ENCODE measurements around the gene PIAS1. TPM values are rescaled to one million over a fixed set of nuclear protein-coding genes. Genes with fewer than 3 reads are reported as not detected.

PIAS1 gene
- total RNA-seq, 1 donor from 2014 or later = 29.4 TPM

- DNase-seq = no peak
- no peak overlapping the region for H3K4me3 Mint-ChIP-seq
- no peaks in the 10 kb centered on the region for H3K9me3 Mint-ChIP-seq
- H3K27ac Mint-ChIP-seq = no peak overlapping the region
- intact Hi-C loops (cut with micrococcal nuclease) = no loop called here
- H3K27me3 Mint-ChIP-seq = no peaks in the 10 kb centered on the region
- H3K4me1 Mint-ChIP-seq = peaks cover 14% of the 10 kb centered on the region
- peaks cover 4% of the 10 kb centered on the region for H3K36me3 Mint-ChIP-seq (ENCODE audit: low read depth)
These were observed 30.9 kb downstream of the PIAS1 start for GRCh38 chr15:68085052-68085451.

- no peak for DNase-seq
- H3K4me1 Mint-ChIP-seq = peaks cover 3% of the 10 kb centered on the region
- peaks cover 38% of the 10 kb centered on the region for H3K36me3 Mint-ChIP-seq (ENCODE audit: low read depth)
- intact Hi-C loops (cut with micrococcal nuclease) = no loop called here
- peaks cover 5% of the 10 kb centered on the region for H3K9me3 Mint-ChIP-seq
- H3K27me3 Mint-ChIP-seq = no peaks in the 10 kb centered on the region
- no peak overlapping the region for H3K27ac Mint-ChIP-seq
- H3K4me3 Mint-ChIP-seq = no peak overlapping the region
These were observed 37.6 kb downstream of the PIAS1 start for GRCh38 chr15:68091743-68092142.

DNA sequence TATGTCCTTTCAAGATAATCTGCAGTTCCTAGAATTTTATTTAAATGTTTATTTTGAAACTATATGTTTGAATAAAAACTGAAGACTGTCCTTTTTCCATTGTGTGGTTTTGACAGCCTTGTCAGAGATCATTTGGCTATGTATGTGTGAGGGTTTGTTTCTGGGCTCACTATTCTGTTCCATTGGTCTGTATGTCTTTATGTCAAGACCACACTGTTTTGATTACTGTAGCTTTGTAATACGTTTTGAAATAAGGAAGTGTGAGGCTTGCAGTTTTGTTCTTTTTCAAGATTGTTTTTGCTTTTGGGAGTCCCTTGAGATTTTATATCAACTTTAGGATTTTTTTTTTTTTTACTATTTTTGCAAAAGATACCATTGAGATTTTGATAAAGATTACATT is 42.0 kb downstream of the PIAS1 start:
- intact Hi-C loops (cut with micrococcal nuclease) = no loop called here
- H3K9me3 Mint-ChIP-seq = peaks cover 8% of the 10 kb centered on the region
- peaks cover 48% of the 10 kb centered on the region for H3K36me3 Mint-ChIP-seq (ENCODE audit: low read depth)
- H3K27me3 Mint-ChIP-seq = no peaks in the 10 kb centered on the region
- no peak overlapping the region for H3K27ac Mint-ChIP-seq
- H3K4me1 Mint-ChIP-seq = peaks cover 12% of the 10 kb centered on the region
- DNase-seq = no peak
- no peak overlapping the region for H3K4me3 Mint-ChIP-seq

DNA sequence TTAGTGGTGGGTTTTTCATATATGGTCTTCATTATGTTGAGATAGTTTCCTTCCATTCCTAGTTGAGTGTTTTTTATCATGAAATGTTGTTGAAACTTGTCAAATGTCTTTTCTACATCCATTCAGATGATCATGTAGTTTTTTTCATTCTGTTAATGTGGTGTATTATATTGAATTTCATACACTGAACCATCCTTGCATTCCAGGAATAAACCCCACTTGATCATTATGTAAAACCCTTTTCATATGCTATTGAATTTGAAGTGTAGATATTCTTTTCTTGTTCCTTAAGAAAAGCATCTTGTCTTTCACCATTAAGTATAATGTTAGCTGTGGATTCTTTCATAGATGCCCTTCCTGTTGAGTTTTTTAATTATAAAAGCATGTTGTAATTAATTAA is 42.9 kb downstream of the PIAS1 start:
- Mint-ChIP-seq H3K4me1 (peaks cover 17% of the 10 kb centered on the region), H3K4me3 (no peak overlapping the region), H3K27me3 (no peaks in the 10 kb centered on the region), H3K9me3 (peaks cover 8% of the 10 kb centered on the region), H3K27ac (no peak overlapping the region), H3K36me3 (ENCODE audit: low read depth) (peaks cover 55% of the 10 kb centered on the region)
- no peak for DNase-seq
- intact Hi-C loops (cut with micrococcal nuclease) = no loop called here

- no peak for DNase-seq
- Mint-ChIP-seq H3K4me1 (peaks cover 15% of the 10 kb centered on the region), H3K36me3 (ENCODE audit: low read depth) (peaks cover 56% of the 10 kb centered on the region), H3K9me3 (peaks cover 8% of the 10 kb centered on the region), H3K4me3 (no peak overlapping the region), H3K27me3 (no peaks in the 10 kb centered on the region), H3K27ac (no peak overlapping the region)
- intact Hi-C loops (cut with micrococcal nuclease) = no loop called here
These were observed 44.4 kb downstream of the PIAS1 start for GRCh38 chr15:68098465-68098864.

GRCh38 chr15:68100194-68100593 is 46.1 kb downstream of the PIAS1 start:
- Mint-ChIP-seq H3K4me3 (no peak overlapping the region), H3K9me3 (peaks cover 6% of the 10 kb centered on the region), H3K36me3 (ENCODE audit: low read depth) (peaks cover 56% of the 10 kb centered on the region), H3K27me3 (no peaks in the 10 kb centered on the region), H3K4me1 (peaks cover 14% of the 10 kb centered on the region), H3K27ac (no peak overlapping the region)
- no peak for DNase-seq
- intact Hi-C loops (cut with micrococcal nuclease) = no loop called here

DNA sequence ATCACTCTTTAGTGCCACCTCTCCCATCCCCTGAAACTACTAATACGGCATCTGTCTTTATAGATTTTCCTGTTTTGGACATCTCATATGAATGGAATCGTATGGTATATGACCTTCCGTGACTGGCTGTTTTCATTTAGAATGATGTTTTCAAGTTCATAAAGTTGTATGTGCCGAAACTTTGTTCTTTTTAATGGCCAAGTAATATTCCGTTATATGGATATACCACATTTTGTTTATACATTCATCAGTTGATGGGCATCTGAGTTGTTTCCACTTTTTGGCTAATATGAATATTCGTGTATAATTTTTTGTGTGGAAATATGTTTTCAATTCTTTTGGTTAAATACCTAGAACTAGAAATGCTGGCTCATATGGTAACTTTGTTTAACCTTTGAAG is 49.5 kb downstream of the PIAS1 start:
- intact Hi-C loops (cut with micrococcal nuclease) = no loop called here
- Mint-ChIP-seq H3K36me3 (ENCODE audit: low read depth) (peaks cover 55% of the 10 kb centered on the region), H3K4me3 (no peak overlapping the region), H3K27ac (no peak overlapping the region), H3K27me3 (no peaks in the 10 kb centered on the region), H3K9me3 (peaks cover 6% of the 10 kb centered on the region), H3K4me1 (peaks cover 19% of the 10 kb centered on the region)
- no peak for DNase-seq

DNA sequence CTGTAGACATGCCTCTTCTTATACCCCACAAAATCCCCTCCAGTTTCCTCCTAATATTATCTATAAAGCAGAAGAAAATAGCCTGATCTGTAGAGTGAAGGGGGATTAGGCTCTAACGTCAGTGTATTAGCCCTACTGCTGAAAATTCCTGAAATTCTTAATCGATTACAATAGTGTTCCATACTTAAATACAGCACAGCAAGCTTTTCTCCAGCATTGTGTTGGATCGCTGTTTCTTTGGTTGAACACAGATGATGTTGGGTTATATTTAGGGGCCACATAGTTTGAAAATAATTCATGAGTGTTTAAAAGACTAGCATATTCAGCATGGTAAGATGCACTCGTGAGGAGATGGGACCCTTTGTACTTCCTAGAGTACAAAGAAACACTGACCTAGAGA is 52.5 kb downstream of the PIAS1 start:
- H3K27ac Mint-ChIP-seq = no peak overlapping the region
- no peak for DNase-seq
- no peak overlapping the region for H3K4me3 Mint-ChIP-seq
- H3K4me1 Mint-ChIP-seq = peaks cover 6% of the 10 kb centered on the region
- intact Hi-C loops (cut with micrococcal nuclease) = no loop called here
- no peaks in the 10 kb centered on the region for H3K27me3 Mint-ChIP-seq
- peaks cover 49% of the 10 kb centered on the region for H3K36me3 Mint-ChIP-seq (ENCODE audit: low read depth)
- peaks cover 7% of the 10 kb centered on the region for H3K9me3 Mint-ChIP-seq

DNA sequence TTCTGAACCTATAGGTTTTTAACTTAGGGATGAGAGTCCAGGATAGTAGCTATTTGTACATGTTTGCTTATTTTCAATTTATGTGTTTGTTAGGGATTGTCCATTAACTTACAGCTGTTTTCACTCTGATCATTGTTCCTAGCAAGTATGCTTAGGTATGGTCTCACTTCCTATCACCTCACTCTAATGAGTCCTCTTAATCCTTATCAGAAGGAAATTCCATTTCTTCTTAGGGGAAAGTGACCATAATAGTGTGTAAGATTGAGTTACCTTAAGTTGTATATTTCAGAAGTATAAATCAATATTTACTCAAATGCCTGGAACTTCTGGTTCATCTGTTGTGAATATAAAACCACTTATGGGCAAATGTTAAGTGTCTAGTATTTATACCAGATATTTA is 53.0 kb downstream of the PIAS1 start:
- H3K9me3 Mint-ChIP-seq = peaks cover 7% of the 10 kb centered on the region
- H3K36me3 Mint-ChIP-seq (ENCODE audit: low read depth) = peaks cover 44% of the 10 kb centered on the region
- no peak overlapping the region for H3K27ac Mint-ChIP-seq
- intact Hi-C loops (cut with micrococcal nuclease) = no loop called here
- peaks cover 6% of the 10 kb centered on the region for H3K4me1 Mint-ChIP-seq
- no peak overlapping the region for H3K4me3 Mint-ChIP-seq
- no peaks in the 10 kb centered on the region for H3K27me3 Mint-ChIP-seq
- no peak for DNase-seq

- no peak overlapping the region for H3K4me3 Mint-ChIP-seq
- H3K36me3 Mint-ChIP-seq (ENCODE audit: low read depth) = peaks cover 26% of the 10 kb centered on the region
- H3K9me3 Mint-ChIP-seq = peaks cover 15% of the 10 kb centered on the region
- no peak for DNase-seq
- H3K4me1 Mint-ChIP-seq = peaks cover 28% of the 10 kb centered on the region
- no peaks in the 10 kb centered on the region for H3K27me3 Mint-ChIP-seq
- intact Hi-C loops (cut with micrococcal nuclease) = loop anchor here (10.0 kb wide), 1 partner anchor 58 kb away; the partner anchor contains the start of gene PIAS1
- H3K27ac Mint-ChIP-seq = no peak overlapping the region
These were observed 58.6 kb downstream of the PIAS1 start for GRCh38 chr15:68112706-68113105.

DNA sequence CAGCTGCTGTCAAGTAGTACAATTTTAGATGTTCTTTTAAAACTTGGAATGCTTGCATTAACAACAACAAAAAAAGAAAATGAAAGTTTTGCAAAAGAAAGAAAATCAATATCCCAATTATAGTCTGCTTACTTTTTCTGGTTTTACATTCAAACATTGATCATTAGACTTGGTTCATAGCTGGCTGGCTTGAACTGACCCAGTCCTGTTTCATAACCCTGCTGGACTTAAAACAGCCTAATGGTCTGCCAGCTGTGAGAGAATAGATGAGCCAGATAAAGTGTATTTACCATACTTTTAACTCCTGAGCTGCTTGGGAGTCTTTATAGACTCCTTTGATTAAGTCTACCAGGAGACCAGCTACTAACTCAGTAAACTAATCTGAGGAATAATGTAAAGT is 59.2 kb downstream of the PIAS1 start:
- DNase-seq = no peak
- H3K9me3 Mint-ChIP-seq = peaks cover 13% of the 10 kb centered on the region
- peaks cover 25% of the 10 kb centered on the region for H3K36me3 Mint-ChIP-seq (ENCODE audit: low read depth)
- intact Hi-C loops (cut with micrococcal nuclease) = loop anchor here (10.0 kb wide), 1 partner anchor 58 kb away; the partner anchor contains the start of gene PIAS1
- peaks cover 25% of the 10 kb centered on the region for H3K4me1 Mint-ChIP-seq
- no peak overlapping the region for H3K27ac Mint-ChIP-seq
- no peaks in the 10 kb centered on the region for H3K27me3 Mint-ChIP-seq
- peak overlapping the region; percentile 6 for H3K4me3 Mint-ChIP-seq

- Mint-ChIP-seq H3K4me1 (peaks cover 25% of the 10 kb centered on the region), H3K4me3 (peak overlapping the region; percentile 6)
- intact Hi-C loops (cut with micrococcal nuclease) = loop anchor here (10.0 kb wide), 1 partner anchor 59 kb away; the partner anchor contains the start of gene PIAS1
These were observed 59.6 kb downstream of the PIAS1 start for GRCh38 chr15:68113751-68114150.

DNA sequence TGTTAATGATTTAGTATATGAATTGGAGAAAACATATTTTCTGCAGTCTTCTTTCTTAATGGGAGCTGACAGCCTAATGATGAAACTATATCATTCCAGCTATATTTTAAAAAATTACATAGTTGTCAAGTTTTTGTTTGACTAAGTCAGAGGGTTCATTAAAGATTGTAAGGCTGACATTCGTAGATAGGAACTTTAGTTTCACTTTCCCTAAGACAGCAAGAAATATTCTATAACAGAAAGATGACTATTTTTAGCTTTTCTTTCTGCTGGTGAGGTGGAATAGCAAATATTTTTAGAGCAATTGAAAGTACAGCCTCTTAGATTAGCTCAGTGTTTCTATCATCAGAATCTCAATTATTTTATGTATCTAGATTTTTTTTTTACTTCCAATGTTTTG is 60.2 kb downstream of the PIAS1 start:
- Mint-ChIP-seq H3K27me3 (no peaks in the 10 kb centered on the region), H3K4me3 (peak overlapping the region; percentile 79), H3K4me1 (peaks cover 26% of the 10 kb centered on the region), H3K27ac (no peak overlapping the region), H3K36me3 (ENCODE audit: low read depth) (peaks cover 22% of the 10 kb centered on the region), H3K9me3 (peaks cover 9% of the 10 kb centered on the region)
- DNase-seq = no peak
- intact Hi-C loops (cut with micrococcal nuclease) = loop anchor here (10.0 kb wide), 1 partner anchor 60 kb away; the partner anchor contains the start of gene PIAS1

More at GRCh38 chr15:68113751-68114150, 59.6 kb downstream of the PIAS1 start:
- Mint-ChIP-seq H3K27ac (no peak overlapping the region), H3K36me3 (ENCODE audit: low read depth) (peaks cover 24% of the 10 kb centered on the region), H3K9me3 (peaks cover 9% of the 10 kb centered on the region), H3K27me3 (no peaks in the 10 kb centered on the region)
- DNase-seq = no peak

GRCh38 chr15:68114840-68115239 is 60.7 kb downstream of the PIAS1 start:
- Mint-ChIP-seq H3K9me3 (peaks cover 13% of the 10 kb centered on the region), H3K4me3 (peak overlapping the region; percentile 79), H3K36me3 (ENCODE audit: low read depth) (peaks cover 26% of the 10 kb centered on the region), H3K4me1 (peaks cover 26% of the 10 kb centered on the region), H3K27ac (no peak overlapping the region), H3K27me3 (no peaks in the 10 kb centered on the region)
- no peak for DNase-seq
- intact Hi-C loops (cut with micrococcal nuclease) = loop anchor here (10.0 kb wide), 1 partner anchor 60 kb away; the partner anchor contains the start of gene PIAS1

DNA sequence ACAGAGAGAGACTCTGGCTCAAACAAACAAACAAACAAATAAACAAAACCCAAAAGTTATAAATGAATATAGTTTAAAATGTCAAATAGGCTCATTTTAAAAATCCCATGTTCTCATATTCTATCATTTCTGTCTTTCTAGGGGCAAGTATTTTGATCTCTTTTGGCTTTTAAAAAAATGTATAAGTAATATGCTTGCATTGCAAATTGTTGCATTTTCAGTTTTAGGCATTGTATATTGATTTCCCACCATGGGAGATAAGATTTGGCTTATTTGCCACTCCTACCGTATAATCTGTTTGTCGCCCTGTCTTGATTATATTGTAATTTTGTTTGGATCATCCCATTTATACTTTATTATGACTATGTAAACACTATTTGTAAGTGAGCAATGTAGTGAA is 70.6 kb downstream of the PIAS1 start:
- Mint-ChIP-seq H3K36me3 (ENCODE audit: low read depth) (peaks cover 29% of the 10 kb centered on the region), H3K27me3 (no peaks in the 10 kb centered on the region)

More for the DNA sequence above, 70.6 kb downstream of the PIAS1 start:
- no peak overlapping the region for H3K4me3 Mint-ChIP-seq
- DNase-seq = no peak
- no peaks in the 10 kb centered on the region for H3K4me1 Mint-ChIP-seq
- H3K27ac Mint-ChIP-seq = no peak overlapping the region
- peaks cover under 1% of the 10 kb centered on the region for H3K9me3 Mint-ChIP-seq
- intact Hi-C loops (cut with micrococcal nuclease) = no loop called here
